WERI-Rb-1 (cell line): ENCODE results near the gene FBLN2.

Experiments
- DNase-seq: peaks from one replicate; pipeline ENCODE4 v3.0.0-alpha.2; 2020
- H3K27ac ChIP-seq: fragments of 250-450 bp; sonication (Bioruptor Pico); 2 replicates; pipeline ENCODE4 v1.5.1; 2020; ENCODE audit warnings: mild to moderate bottlenecking, moderate library complexity
- H3K27me3 ChIP-seq: fragments of 250-450 bp; sonication (Bioruptor Pico); 2 replicates; pipeline ENCODE4 v1.5.1; 2021; ENCODE audit warnings: mild to moderate bottlenecking, low read depth, moderate library complexity; ENCODE audit not compliant: insufficient read depth, severe bottlenecking
- H3K36me3 ChIP-seq: fragments of 250-450 bp; sonication (Bioruptor Pico); 2 replicates; pipeline ENCODE4 v1.5.1; 2020; ENCODE audit warnings: mild to moderate bottlenecking, moderate library complexity
- H3K4me3 ChIP-seq: 2 replicates; pipeline ENCODE4 v1.5.1; 2011; ENCODE audit warnings: low read depth, mild to moderate bottlenecking, control low read depth, low read length
- H3K9me3 ChIP-seq: fragments of 250-450 bp; sonication (Bioruptor Pico); 2 replicates; pipeline ENCODE4 v1.5.1; 2021; ENCODE audit warnings: mild to moderate bottlenecking, moderate library complexity; ENCODE audit not compliant: severe bottlenecking
- TF ChIP-seq, protein P1 (sequence below): IDR thresholded peaks from 2 replicates; pipeline ENCODE4 v1.5.1; 2011; ENCODE audit warnings: low read depth, mild to moderate bottlenecking, control low read depth, inconsistent platforms, low read length

The FBLN2 gene

DNA sequence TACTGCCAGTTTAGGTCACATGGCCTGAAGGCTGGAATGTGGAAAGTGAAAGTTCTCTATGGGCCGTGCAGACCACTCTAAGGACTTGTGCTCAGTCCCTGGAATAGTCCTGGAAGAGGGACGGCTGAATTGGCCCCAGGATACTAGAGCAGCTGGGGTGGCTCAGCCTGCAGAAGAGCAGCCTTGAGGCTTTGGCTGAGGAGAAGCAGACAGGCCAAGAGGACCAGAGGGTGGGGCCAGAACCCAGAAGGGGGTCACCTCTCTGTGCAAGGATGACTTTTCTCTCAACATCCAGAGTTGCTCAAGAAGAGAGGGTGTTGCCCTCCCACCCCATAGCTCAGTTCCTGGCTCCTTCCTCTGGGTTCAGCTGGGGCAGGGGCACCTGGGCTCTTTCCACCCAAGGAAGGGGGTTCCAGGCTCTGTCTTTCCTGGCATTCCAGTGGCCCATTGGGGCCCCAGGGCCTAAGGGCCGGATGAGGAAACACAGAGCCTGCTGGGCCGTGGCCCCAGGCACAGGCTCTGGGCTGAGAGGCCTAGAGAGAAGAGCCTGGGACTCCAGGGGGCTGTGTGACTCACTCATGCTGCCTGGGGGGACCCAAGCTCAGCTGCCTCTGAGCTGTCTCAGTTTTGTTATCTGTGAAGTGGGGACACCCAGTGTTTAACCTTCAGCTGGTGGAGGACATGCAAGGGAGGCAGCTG, 8.5 kb upstream of the FBLN2 start:
- no peak overlapping the region for H3K27ac ChIP-seq
- H3K9me3 ChIP-seq, result no peaks in the 10 kb centered on the region
- H3K36me3 ChIP-seq, result no peaks in the 10 kb centered on the region
- DNase-seq, result no peak
- no peaks in the 10 kb centered on the region for H3K27me3 ChIP-seq
- no peak overlapping the region for H3K4me3 ChIP-seq
- TF ChIP-seq, protein P1, sequence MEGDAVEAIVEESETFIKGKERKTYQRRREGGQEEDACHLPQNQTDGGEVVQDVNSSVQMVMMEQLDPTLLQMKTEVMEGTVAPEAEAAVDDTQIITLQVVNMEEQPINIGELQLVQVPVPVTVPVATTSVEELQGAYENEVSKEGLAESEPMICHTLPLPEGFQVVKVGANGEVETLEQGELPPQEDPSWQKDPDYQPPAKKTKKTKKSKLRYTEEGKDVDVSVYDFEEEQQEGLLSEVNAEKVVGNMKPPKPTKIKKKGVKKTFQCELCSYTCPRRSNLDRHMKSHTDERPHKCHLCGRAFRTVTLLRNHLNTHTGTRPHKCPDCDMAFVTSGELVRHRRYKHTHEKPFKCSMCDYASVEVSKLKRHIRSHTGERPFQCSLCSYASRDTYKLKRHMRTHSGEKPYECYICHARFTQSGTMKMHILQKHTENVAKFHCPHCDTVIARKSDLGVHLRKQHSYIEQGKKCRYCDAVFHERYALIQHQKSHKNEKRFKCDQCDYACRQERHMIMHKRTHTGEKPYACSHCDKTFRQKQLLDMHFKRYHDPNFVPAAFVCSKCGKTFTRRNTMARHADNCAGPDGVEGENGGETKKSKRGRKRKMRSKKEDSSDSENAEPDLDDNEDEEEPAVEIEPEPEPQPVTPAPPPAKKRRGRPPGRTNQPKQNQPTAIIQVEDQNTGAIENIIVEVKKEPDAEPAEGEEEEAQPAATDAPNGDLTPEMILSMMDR, result no peak

DNA sequence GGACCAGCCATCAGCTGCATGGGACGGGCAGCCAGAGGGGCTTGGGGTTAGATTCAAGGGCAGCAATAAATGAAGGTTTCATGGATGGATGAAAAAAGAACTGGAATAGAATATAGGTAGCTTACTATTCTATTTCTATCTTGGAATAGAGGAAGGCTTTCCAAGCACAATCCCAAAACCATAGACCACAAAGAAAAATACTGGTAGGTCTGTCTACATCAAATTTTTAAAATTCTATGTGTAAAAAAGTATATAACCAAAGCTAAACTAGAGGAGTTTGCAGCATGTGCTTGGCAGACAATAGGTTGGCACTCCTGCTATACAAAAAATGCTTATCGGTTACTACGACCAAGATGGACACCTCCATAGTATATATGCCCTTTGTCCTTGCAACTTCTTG, 7.2 kb upstream of the FBLN2 start:
- Histone ChIP-seq H3K9me3 (no peaks in the 10 kb centered on the region), H3K4me3 (no peak overlapping the region), H3K27me3 (no peaks in the 10 kb centered on the region), H3K36me3 (no peaks in the 10 kb centered on the region), H3K27ac (no peak overlapping the region)
- no peak for DNase-seq
- TF ChIP-seq, protein P1, result no peak

GRCh38 chr3:13542142-13542541, 6.8 kb upstream of the FBLN2 start:
- H3K27me3 ChIP-seq, result no peaks in the 10 kb centered on the region
- no peak for DNase-seq
- TF ChIP-seq, protein P1, result no peak

GRCh38 chr3:13543253-13543652, 5.7 kb upstream of the FBLN2 start:
- H3K4me3 ChIP-seq, result no peak overlapping the region
- TF ChIP-seq, protein P1, result no peak
- H3K36me3 ChIP-seq, result no peaks in the 10 kb centered on the region
- no peak for DNase-seq
- no peak overlapping the region for H3K27ac ChIP-seq
- H3K27me3 ChIP-seq, result no peaks in the 10 kb centered on the region
- H3K9me3 ChIP-seq, result no peaks in the 10 kb centered on the region

More at GRCh38 chr3:13542142-13542541, 6.8 kb upstream of the FBLN2 start:
- H3K36me3 ChIP-seq, result no peaks in the 10 kb centered on the region
- H3K4me3 ChIP-seq, result no peak overlapping the region
- H3K27ac ChIP-seq, result no peak overlapping the region
- no peaks in the 10 kb centered on the region for H3K9me3 ChIP-seq

DNA sequence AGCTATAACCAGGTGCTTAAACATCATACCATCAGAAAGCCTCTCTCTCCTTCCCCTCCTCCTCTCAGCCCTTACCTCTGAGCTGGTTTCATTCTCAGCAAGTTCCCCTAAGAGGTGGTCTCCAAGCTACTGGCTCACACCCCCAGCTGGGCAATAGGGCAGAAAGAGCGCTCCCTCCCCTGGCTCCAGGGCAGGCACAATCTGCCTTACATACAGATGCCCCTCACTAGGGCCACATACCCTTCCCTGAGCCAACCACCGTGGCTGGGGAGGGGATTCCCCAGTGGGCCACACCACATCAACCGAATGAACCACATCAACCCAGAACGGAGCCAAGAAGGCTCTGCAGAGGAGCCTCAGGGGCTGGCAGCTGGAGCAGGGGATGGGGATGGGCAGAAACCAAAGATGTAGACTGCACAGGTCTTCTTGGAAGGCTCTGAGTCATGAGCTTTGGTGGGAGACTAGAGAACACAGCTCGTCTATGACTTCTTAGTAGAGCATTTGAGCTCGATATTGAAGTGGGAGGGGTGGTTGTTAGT, 4.6 kb upstream of the FBLN2 start:
- Histone ChIP-seq H3K27ac (no peak overlapping the region), H3K9me3 (no peaks in the 10 kb centered on the region), H3K36me3 (no peaks in the 10 kb centered on the region), H3K4me3 (no peak overlapping the region), H3K27me3 (no peaks in the 10 kb centered on the region)
- no peak for DNase-seq
- TF ChIP-seq, protein P1, result no peak
